GM19035 (cell line): ENCODE data around the gene RGS6.

Experiments used
- ATAC-seq: cut with Tn5 transposase; IDR thresholded peaks from one replicate; pipeline ENCODE4 v1.9.1; 2021; ENCODE audit not compliant: unreplicated experiment

RGS6 gene

GRCh38 chr14:72292689-72293024, 360.4 kb downstream of the RGS6 start:
- no peak for ATAC-seq

- ATAC-seq = no peak
These were observed 369.1 kb downstream of the RGS6 start for GRCh38 chr14:72301352-72301751.

DNA sequence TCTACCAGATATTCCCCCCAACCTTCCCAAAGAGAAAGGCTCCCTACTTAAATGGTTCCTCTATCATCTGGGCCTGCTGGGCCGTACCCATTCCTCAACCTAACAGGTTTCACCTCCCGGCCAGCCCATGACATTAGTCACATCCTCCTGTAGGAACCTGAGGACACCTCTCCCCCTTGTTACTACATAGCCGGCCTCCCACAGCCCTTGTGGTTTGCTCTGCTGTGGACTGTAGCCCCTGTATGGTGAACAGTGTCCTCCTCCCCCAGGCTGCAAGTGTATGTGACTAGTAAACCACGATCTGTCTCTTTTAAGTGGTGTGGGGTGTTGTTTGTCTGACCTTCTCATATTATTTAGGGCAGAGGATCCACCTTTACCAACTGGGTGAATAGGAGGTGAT, 371.7 kb downstream of the RGS6 start:
- no peak for ATAC-seq

- ATAC-seq = no peak
These were observed 373.3 kb downstream of the RGS6 start for GRCh38 chr14:72305561-72305960.

GRCh38 chr14:72308967-72309485, 376.8 kb downstream of the RGS6 start:
- ATAC-seq = no peak

DNA sequence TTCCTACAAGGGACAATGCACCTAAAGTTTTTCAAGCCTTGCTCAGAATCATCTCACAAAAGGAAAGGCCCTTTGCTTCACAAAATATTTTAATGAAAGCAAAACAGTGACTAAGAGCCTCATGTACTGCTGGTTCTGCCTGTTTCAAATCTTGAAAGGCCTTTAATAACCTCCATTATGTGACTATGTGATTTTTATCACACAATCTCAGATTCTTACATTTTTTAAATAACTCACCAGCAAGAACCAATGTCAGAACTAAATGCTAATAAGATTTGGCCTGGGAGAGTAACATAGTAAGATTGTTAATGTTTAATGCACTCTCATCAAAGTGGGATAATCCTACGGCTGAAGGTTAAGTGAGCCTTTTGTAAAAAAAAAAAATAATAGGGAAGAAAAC, 378.9 kb downstream of the RGS6 start:
- no peak for ATAC-seq

DNA sequence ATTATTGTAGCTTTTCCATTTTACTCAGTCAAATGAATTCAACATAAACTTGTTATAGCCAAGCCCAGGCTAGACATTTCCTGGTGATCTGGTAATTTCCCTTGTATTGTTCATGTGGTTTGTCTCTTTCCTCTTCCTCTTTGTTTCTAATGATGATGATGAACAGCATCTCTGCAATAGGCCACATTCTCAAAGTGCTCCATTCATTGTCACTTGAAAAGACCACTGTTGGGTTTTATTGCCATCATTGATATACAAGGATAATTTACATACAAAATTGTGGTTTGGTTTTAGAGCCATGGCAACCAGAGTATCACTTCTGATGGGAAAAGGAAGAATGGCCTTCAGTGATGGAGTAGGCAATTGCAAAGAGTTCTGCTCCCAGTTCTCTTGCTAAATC, 379.3 kb downstream of the RGS6 start:
- no peak for ATAC-seq

GRCh38 chr14:72314808-72315435, 382.7 kb downstream of the RGS6 start:
- no peak for ATAC-seq

- ATAC-seq = no peak
These were observed 383.5 kb downstream of the RGS6 start for GRCh38 chr14:72315714-72316113.

- no peak for ATAC-seq
These were observed 386.4 kb downstream of the RGS6 start for GRCh38 chr14:72318648-72319047.

DNA sequence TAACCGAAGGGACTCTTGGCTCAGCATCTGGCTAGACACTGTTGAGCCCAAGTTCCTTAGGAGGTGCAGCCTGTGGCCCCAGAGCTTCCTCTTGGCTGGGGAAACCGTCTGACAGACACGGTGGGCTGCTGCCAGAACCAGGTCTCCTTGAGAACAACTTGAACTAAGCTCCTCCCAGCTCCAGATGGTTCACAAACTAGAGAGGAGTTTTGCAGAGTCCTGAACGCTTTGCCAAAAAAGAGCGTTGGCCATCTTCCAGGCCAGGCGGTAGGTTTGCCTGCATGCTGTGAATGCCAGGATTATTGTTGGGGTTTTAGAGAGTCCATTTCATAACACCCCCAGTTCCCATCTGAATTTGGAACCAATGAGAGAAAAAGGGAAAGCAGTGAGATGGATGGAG, 399.8 kb downstream of the RGS6 start:
- no peak for ATAC-seq

- no peak for ATAC-seq
These were observed 400.6 kb downstream of the RGS6 start for GRCh38 chr14:72332871-72333270.

- no peak for ATAC-seq
These were observed 401.1 kb downstream of the RGS6 start for GRCh38 chr14:72333357-72333756.

DNA sequence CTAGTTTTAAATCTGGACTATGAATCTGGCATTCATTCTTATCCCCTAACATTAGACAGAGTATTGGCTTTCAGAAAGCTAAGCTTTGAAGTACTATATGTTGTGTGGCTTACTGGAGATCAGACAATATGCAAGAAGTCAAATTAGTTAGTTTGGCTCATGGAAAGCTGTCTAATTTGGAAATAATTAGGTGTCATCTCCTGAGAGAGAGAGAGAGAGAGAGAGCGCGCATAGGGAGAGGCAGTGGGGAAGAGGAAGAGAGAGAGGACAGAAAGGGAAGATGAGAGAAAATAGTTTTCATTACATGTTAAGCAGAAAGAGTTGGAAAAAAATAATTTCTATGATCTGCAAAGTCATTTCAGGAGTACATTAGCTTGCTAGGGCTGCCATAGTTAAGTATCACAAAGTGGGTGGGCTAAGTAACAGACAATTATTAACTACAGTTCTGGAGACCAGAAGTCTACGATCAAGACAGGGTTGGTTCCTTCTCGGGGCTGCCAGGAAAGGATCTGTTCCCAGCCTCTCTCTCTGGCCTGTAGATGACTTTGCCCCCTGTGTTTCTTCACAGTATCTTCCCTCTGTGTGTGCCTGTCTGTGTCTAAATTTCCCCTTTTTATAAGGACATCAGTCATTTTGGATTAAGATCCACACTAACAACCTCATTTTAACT, 404.2 kb downstream of the RGS6 start:
- ATAC-seq = no peak

DNA sequence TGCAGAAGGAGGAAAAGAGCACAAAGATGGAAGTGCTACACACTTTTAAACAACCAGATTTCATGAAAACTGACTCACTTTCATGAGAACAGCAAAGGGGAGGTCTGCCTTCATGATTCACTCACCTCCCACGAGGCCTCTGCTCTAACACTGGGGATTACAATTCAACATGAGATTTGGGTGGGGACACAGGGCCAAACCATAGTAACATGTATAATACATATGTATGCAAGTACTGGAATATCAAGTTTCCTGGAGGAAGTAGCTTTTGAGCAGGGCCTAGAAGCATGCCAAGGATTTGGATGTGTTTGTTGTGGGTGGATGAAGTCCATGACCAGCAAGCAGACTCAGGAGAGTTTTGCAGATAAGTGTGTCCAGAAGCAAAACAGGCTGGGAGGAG, 409.0 kb downstream of the RGS6 start:
- no peak for ATAC-seq

DNA sequence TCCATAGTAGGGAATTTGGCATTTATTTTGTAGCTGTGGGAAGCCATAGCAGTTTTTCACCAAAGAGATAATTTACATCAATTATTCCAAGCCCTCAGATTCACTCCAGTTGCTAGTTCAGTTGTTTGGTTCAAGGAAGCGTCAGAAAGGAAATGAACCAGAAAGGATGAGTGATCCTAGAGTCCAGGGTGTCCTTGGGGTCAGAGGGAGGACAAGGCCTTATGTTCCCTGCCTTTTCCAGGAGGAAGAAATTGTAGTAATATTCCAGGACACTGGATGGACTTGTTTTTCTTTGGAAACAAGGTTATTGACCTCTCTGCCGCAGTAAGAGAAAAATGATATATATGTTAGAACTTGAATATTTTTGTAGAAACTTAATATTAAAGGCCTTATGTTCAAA, 409.5 kb downstream of the RGS6 start:
- ATAC-seq = no peak

- ATAC-seq = no peak
These were observed 414.9 kb downstream of the RGS6 start for GRCh38 chr14:72347118-72347517.

- no peak for ATAC-seq
These were observed 418.0 kb downstream of the RGS6 start for GRCh38 chr14:72350215-72350614.

DNA sequence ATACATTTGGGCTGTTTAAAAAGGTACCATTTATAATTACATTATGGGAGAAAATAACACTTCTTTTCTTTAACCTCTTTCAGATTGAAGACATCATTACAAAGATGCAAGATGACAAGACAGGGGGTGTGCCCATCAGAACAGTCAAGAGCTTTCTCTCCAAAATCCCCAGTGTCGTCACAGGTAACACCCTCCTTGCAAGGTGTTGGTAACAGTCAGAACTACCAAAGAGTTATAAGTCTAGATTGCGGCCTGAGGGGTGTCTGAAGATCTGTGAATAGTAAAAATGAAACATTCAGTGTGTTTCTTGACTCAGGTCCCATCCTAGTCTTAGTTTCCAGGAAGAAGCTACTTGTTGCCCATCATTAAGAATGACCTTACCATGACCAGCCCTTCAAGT, 419.8 kb downstream of the RGS6 start:
- no peak for ATAC-seq

DNA sequence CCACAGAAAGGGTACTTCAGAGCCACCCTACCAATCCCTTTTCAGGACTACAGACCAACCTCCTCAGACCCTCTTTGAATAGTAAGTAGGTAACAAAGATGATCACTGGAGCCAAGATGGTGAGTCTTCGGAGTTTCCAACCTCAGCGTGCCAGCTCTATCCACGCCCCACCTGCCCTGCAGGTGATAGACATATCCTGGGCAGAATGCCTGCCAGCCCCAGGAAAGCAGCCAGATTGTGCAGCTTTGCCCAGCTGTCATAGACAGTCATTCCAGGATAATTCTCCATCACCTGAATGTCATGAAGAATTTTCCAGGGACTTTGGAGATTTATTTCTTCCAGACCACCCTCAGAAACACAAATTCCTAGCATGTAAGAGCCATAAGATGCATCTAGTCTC, 434.4 kb downstream of the RGS6 start:
- no peak for ATAC-seq

DNA sequence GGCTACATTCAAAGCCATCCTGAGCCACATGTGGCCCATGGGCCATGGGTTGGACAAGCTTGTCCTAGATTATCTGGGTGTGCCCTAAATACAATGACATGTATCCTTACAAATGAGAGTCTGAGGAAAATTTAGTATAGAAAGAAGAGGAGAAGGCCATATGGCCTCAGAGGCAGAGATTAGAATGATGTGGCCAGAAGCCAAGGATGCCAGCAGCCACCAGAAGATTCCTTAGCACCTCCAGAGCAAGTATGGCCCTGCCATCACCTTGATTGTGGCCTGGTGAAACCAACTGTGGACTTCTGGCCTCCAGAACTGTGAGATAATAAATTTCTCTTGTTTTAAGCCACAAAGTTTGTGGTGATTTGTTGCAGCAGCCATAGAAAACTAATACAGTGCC, 436.9 kb downstream of the RGS6 start:
- no peak for ATAC-seq

- no peak for ATAC-seq
These were observed 444.8 kb downstream of the RGS6 start for GRCh38 chr14:72377016-72377415.

- ATAC-seq = no peak
These were observed 448.2 kb downstream of the RGS6 start for GRCh38 chr14:72380456-72380855.
